UCSD-AML1 (cell line): Measurements from ENCODE around the gene RBFOX2.
"Not testable (repeated sequence)": the region's sequence is repeated elsewhere in the genome, so short reads cannot be mapped to it uniquely, and the experiment has no call there.

ENCODE experiments used
- DNase-seq: peaks from one replicate; lab custom pipeline; 2025; ENCODE audit not compliant: unreplicated experiment; lab: John Stamatoyannopoulos, UW

The RBFOX2 gene

DNA sequence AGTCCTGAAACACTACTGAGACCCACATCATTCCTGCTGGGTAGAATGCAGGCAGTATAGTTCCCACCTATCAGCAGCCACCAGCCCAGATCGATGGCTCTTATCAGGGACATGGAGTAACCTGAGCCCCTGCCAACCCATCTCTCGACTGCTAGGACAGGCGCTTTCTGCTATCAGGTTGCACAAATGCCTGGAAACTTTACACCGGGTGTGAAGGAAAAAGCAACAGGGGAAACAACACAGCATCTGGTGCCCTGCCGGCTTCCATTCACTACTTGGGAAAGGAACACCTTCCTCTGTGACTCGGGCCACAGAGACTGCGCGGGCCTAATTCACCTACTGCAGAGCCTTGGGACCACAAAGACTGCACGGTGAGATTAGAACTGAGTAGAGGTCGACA is 18.5 kb downstream of the RBFOX2 start:
- DNase-seq, result no peak

DNA sequence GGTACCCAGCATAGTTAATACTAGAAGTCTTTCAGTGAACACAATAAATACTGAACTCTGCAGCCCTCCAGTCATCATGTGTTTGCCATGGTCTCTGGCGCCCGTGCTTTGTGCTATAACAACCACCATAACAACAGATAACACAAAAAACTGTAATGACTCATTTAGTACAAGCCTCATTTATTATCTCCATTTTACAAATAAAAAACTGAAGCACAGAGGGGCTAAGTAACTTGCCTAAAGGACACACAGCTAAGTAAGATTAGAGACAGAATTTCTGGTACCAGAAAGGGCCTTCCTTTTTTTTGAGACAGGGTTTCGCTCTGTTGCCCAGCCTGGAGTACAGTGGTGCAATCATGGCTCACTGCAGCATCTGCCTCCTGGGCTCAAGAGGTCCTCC is 19.5 kb downstream of the RBFOX2 start:
- no peak for DNase-seq

DNA sequence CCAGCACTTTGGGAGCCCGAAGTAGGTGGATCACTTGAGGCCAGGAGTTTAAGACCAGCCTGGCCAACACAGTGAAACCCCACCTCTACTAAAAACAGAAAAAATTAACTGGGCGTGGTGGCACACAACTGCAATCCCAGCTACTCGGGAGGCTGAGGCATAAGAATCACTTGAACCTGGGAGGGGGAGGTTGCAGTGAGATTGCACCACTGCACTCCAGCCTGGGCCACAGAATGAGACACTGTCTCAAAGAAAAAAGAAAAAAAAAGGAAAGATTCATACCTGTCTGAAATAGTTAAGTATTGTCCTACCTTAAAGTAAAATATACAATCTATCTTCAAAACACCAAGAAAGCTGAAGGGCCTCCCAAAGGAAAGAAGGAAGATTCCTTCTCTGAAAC is 20.1 kb downstream of the RBFOX2 start:
- no peak for DNase-seq

DNA sequence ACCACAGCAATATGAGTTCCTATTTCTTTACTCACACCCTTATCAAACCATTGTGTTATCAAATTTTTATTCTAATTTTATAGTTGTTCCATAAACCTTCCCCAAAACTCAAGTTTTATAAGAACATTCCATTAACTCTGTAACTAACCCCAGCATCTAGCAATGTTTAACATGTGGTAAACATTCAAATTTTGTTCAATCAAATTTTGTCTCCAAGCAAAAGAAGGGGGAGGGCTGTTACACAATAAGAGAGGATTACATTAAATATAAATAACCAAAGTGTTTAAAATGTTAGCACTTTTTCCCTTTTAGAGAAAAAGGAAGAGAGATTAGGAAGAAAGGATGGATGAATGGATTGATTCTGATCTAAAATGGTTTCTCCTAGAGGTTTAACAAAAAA is 20.5 kb downstream of the RBFOX2 start:
- DNase-seq, result no peak

DNA sequence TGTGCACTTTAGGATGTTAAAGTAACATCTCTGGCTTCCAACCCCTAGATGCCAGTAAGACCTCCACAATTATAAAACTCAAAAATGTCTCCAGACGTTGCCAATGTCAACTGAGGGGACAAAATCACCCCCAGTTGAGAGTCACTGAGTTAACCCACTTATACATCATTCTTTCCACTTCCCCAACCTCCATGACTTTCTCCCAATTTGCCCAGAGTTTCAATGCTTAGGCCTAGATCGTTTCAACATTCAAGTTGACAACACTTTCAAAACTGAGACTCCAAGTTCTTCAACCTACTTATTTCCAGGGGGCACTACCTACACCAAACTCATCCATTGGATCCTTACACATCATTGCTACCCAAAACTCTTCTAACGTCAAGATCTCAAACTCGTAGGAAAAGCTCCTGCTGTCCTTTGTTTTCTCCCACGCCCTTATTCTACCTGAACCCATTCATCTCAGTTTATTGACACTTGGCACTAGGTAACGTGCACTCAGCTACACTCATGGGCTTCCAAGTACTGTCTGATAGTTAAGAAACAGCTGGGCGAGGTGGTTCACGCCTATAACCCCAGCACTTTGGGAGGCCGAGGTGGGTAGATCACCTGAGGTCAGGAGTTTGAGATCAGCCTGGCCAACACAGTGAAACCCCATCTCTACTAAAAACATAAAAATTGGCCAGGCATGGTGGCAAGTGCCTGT is 24.5 kb downstream of the RBFOX2 start:
- no peak for DNase-seq

DNA sequence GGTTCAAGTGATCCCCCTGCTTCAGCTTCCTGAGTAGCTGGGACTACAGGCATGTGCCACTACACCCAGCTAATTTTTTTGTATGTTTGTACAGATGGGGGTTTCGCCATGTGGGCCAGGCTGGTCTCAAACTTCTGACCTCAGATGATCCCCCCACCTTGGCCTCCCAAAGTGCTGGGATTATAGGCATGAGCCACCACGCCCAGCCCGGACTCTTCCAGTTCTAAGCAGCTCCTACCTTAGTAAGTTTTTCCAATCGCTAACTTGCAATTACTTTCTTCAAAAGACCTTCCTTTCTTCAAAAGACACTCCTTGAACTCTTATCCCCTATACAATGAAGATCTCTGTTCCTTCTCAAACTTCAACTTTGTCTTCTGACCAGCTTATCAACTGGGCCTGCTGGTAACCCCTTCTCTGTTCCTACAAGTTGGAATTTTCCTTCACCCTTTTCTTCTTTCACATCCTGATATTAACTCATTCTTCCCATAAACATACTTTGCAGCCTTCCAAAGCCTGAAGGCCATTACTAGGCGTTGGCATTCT is 25.8 kb downstream of the RBFOX2 start:
- no peak for DNase-seq

DNA sequence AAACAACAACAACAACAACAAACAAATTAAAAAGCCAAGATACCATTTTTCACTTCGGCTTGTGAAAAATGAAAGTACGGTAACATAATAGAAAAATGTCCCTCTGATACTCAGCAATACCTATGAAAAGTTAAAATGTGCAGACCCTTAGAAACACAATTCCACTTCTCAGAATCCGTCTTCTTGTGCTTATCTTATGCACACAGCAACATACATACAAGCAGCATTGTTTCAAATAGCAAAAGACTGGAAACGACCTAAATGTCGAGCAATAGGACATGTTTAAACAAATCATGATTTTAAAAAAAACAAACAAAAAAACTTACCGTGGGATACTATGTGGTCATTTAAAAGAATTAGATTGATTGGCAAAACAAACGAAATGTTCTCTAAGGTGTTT is 26.5 kb downstream of the RBFOX2 start:
- no peak for DNase-seq

DNA sequence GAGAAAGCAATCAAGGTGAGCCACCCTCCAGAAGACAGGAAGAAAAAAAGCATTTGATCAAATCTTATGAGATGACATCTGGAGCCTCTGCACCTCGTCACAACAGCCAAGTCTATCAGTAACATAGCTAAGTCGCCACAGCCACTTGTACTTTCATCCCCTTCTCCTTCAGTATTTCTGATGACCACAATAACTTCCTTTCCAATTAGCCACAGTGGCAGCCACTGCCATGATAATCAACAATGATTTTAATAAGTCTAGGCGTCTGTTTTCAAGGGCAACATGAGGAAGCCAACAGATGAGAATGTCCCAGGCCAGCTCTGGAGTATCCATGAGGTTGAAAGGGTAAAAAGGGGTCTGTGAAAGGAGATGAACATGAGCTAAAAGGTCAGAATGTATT is 29.9 kb downstream of the RBFOX2 start:
- DNase-seq, result no peak

DNA sequence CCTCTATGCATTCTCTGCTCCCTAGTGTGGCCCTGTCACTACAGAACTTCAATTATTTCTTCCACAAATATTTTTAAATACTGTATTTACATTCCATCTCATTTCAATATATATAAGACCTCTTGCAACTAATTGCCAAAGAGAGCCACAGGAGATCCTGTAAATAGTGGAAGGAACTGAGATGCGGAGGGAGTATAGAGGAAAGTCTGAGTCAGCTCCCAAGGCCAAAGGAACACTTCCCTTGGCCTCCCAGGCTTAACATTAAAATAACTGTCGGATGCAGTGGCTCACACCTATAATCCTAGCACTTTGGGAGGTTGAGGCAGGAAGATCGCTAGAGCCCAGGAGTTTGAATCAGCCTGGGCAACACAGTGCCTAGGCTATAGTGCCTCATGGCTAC is 31.2 kb downstream of the RBFOX2 start:
- DNase-seq, result peak; percentile 28

DNA sequence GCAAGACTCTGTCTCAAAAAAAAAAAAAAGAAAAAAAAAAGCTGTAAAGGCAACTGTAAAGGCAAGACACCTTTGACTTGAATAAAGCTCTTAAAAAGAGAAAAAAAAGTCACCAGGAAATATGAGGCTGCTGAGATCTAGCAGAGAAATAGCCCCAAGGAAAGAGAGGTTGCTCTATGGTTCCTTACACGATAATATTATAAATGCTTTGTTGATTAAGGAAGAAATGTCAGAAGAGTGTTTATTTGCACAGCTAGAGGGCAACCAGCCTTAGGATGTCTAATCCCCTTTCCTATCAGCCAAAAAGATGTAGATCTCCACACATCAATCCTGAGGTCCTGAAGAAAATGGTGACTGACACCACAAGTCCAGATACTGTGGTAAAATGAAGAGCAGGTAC is 32.0 kb downstream of the RBFOX2 start:
- DNase-seq, result no peak

DNA sequence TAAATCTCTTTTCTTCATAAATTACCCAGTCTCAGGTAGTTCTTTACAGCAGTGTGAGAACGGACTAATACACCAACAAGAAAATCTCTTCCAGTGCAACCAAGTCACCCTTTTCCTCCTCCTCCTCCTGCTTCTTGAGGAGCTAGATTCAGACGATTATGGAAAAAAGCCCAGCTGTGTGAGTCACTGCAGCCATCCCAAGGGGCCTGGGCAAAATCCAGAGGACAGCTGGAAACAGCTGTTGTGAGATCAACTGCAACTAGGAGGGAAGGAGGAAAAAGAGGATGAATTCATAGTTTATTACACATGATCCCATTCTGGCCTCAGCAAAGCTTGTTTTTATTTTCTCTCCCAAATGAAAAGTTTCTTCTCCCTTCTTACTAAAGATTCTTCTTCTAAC is 32.9 kb downstream of the RBFOX2 start:
- no peak for DNase-seq

DNA sequence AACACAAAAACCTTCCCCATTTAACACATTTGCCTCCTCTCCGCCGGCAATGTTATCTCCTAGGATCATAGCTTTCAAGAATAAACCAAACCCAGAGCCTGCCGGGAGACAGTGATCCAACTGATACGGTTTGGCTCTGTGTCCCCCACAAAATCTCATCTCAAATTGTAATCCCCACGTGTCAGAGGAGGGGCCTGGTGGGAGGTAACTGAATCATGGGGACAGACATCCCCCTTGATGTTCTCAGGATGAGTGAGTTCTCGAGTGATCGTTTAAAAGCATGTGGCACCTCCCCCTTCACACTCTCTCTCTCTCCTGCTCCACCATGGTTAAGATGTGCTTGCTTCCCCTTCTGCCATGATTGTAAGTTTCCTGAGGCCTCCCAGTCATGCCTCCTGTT is 33.3 kb downstream of the RBFOX2 start:
- no peak for DNase-seq

DNA sequence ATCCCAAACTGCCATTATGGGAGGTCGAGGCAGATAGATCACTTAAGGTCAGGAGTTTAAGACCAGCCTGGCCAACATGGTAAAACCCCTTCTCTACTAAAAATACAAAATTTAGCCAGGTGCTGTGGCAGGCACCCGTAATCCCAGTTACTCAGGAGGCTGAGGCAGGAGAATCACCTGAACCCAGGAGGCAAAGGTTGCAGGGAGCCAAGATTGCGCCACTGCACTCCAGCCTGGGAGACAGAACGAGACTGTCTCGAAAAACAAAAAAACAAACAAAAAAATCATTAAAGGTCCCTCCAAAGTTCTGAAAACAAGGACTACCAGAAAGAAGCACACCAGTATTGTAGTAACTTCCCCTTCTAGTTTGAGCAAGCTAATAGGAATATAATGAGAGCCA is 34.9 kb downstream of the RBFOX2 start:
- DNase-seq, result not testable (repeated sequence)

DNA sequence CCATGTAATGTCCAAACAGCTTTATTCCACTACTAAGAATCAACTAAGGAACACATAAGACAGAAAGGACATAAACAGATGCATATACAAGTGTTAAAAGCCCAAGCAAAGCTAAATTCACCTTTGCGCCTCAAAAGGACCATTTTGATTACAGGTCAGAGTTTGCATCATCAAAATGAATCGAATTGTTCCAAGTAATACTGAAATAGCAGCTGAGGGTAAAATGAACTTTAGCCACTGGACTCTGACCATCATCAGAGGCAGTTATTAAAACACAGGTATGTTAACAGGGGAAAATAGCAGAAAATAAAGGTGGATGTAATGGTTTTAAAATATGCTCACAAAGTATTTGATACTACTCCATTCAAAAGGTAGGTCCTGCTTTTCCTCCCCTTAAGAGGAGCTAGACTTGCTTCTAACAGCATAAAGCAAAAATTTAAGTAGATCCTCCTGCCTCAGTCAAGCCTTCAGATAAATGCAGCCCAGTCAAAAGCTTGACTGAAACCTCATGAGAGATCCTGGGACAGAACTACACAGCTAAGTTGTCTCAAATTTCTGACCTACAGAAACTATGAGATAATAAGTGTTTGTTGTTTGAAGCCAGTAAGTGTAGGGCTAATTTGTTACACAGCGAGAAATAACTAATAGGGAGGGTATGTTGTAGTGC is 35.4 kb downstream of the RBFOX2 start:
- no peak for DNase-seq

DNA sequence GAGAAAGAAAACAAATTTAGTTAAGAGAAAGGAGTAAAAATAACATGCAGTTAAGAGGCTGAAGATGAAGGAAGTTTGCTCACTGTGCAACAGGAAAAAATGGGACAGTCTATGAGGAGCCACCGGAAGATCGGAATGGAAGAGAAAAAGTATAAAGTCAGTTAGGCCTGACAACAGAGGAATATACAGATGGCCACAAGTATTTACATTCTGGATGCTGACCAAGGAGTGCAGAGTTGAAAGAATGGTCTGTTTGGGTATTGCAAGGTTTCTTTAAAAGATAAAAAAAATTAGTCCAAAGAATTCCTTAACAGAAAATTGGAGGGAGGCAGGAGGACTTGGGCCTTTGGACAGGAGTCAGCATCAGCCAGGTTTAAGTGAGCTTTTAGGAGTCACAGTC is 37.5 kb downstream of the RBFOX2 start:
- DNase-seq, result no peak

DNA sequence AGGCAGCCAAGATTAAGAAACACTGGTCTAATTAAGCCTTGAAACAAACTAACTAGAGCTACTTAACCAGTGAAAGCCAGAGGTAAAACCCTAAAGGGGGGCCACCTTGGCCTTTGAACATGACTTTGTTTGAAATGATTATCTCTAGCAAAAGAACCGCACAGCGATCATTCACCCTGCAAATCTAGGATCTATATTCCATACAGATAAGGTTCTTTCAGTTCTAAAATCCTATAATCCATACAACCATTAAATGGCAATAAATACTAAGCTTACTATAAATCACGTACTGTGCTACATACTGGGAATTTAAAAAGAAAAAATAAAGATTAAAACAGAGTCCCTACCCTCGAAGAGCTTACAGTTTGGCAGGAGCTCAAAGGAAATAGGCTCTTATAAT is 40.6 kb downstream of the RBFOX2 start:
- no peak for DNase-seq

DNA sequence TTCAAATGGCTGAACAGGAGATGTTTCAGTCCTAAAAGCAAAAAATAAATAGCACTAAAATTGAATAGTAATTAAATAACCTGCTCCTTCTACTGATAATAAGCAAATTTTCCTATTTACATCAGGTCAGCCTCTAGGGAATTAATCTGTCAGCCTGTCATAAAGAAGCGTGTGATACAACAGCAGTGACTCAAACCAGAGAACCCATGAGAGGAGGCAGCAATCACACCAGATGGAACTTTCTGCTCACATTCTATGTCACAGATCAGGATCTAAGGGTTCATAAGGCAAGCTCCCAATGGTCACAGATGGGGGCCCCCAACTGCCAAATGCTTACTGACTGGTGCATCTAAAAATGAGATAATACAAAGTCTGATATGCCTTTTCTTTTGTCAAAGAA is 41.1 kb downstream of the RBFOX2 start:
- no peak for DNase-seq

DNA sequence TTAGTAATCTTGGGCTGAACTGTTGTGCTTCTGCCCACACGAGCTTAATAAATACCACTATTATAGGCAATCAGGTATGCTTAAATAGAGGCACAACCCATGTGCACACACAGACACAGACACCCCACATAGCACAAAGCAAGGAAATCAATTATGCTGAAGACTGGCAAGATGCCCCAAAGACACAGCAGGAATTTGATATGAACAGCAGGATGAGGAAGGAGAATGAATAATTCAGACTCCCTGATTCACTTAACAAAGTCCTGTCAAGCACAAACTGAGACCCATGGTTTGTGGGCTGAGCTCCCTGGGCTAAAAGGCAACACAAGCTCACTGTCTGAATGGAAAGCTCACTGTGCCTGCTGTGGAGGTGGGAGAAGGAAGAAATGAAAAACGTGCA is 42.5 kb downstream of the RBFOX2 start:
- DNase-seq, result no peak

DNA sequence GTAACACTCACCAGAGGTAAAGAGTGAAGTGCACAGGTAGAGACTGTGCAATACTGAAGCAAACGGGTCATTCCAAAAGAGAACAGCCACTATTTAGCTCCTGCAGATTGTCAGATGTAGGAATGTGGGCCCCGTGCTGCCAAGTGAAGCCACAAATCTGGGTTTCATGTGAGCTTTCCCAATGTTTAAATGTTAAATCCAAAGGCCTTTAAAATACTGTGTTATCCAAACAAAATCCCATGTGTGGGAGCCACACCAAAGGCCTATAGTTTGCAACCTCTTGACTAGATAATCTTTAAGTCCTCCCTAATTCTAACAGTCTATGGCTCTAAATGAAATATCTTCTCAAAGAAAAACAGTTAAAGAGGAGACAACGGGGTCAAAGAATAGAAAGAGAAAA is 43.3 kb downstream of the RBFOX2 start:
- DNase-seq, result no peak

DNA sequence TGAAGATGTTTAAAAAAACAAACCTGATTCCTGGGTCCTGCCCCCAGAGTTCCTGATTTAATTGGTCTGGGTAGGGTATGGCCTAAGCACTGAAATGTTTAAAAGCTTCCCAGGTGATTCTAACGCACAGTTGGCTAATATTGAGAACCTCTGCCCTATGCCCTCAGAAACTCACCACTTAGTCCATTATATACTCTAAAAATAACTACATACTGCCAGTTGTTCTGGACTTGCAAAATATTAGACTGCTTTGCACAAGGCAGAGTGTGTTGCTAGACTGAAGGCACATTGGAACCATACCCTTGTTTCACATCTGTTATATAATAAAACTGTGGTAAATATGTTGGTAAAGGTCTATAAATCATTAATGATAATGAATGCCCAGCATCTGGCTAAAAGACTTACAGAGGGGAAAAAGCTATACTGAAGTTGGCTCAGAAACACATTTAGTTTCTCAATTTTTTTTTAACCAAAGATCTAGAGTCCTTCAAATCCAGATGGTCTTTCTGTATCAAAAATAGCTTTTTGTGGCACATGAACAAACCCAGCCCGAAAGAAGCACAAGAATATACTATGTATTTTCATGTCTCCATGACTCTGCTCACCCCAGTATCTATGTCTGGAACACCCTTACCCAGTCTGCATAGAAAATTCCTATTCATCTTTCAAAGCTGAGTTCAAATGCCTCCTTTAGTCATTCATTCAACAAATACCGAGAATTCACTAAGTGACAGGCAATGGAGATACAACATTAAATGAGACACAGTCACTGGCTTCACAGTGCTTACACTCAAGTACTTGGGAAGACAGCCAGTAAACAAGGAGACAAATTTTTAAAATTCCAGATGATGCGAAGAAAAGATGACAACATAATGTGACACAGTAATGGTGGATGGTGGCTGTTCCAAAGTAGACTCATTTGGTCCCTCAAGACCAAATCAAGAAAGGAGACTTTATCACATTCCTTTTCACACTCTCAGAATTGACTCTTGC is 44.1 kb downstream of the RBFOX2 start:
- no peak for DNase-seq

DNA sequence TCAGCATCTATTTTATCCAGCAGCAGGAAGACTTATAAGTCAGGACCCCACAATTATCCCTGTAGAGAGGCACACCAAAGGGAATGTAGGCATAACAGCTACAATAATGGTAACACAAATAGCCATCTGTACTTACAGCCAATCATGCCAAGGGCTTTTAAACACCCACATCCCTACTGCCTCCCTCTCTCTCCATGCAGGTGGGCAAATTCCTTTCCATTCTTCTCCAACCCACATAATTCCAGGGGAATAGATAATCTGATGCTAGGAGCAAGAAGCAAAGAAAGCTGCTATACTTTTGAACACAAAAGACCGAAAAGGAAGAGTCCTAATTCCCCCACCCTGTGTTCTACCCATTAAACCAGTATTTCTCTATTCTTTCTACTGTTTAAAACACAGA is 46.7 kb downstream of the RBFOX2 start:
- no peak for DNase-seq

DNA sequence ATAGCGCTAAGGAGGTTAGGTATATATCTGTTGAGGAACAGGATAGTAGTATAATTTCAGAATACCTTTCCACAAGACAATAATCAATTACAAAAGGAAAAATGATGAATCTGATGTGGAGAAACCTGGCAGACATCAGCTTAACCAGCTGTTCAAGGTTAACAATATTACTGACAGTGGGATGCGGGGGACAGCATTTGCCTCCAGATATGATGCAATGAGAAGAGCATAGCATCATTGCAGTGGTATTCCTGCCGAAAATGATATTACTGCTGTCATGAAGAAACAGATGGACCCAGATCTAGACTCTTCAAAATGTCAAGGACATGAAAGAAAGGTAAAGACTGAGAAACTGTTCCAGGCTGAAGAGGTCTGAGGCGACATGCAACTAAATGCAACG is 49.7 kb downstream of the RBFOX2 start:
- DNase-seq, result no peak
